ENCODE results near the gene DLGAP4.

Gene DLGAP4

DNA sequence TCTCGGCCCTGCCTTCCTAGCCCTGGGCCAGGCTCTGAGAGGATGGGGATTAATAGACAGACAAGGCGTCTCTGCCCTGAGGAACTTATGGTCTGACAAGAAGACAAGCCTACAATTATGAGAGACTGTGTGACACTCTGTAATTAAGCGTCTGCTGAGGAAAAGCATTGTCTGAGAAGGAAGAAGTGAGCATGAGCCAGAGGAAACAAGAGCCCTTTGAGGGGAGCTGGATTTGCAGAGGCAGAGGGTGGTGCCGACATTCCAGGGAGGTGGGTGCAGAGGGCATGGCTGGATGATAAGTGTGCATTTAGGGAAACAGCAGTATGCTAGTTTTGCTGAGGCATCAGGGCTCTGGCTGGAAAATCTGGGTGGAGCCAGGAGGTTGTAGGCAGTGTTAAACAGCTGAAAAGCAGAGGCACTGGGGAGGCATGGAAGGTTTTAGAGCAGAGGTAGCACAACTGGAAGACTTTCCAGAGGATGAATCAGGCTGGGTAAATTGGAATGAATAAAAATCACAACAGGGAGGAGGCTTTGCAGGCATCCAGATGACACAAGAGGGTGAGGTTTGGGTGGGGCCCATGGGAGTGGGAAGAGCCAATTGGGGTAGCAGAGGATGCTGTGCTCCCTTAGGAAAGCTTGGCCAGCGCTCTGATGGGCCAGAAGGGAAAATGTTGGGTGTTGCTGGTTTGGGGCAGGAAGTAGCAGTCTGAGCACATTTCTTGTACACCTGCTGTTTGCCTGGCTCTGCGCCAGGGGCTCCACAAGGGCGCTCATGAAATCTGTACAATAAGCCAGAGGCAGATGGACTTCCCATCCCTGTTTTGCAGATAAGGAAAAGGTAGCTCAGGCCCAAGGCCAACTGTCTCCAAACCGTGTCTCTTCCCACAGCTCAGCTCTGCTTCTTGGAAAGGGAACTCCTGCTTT lies 161.2 kb downstream of the DLGAP4 start:
- no peak for DNase-seq (ENCODE audit: low read depth, low spot score)
- TF ChIP-seq, protein P1, sequence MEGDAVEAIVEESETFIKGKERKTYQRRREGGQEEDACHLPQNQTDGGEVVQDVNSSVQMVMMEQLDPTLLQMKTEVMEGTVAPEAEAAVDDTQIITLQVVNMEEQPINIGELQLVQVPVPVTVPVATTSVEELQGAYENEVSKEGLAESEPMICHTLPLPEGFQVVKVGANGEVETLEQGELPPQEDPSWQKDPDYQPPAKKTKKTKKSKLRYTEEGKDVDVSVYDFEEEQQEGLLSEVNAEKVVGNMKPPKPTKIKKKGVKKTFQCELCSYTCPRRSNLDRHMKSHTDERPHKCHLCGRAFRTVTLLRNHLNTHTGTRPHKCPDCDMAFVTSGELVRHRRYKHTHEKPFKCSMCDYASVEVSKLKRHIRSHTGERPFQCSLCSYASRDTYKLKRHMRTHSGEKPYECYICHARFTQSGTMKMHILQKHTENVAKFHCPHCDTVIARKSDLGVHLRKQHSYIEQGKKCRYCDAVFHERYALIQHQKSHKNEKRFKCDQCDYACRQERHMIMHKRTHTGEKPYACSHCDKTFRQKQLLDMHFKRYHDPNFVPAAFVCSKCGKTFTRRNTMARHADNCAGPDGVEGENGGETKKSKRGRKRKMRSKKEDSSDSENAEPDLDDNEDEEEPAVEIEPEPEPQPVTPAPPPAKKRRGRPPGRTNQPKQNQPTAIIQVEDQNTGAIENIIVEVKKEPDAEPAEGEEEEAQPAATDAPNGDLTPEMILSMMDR (IDR thresholded peaks at IDR 0.05; ENCODE audit: insufficient read depth, low read length, missing control alignments) = no peak
- H3K4me3 ChIP-seq (ENCODE audit: low read depth, low read length) = no peak overlapping the region
- CTCF ChIA-PET = no interaction called here
- POLR2A ChIA-PET = interaction anchor here (1.6 kb wide), 1 partner anchor 79 kb away, joined by 3 read pairs; no protein-coding TSS in a partner anchor

DNA sequence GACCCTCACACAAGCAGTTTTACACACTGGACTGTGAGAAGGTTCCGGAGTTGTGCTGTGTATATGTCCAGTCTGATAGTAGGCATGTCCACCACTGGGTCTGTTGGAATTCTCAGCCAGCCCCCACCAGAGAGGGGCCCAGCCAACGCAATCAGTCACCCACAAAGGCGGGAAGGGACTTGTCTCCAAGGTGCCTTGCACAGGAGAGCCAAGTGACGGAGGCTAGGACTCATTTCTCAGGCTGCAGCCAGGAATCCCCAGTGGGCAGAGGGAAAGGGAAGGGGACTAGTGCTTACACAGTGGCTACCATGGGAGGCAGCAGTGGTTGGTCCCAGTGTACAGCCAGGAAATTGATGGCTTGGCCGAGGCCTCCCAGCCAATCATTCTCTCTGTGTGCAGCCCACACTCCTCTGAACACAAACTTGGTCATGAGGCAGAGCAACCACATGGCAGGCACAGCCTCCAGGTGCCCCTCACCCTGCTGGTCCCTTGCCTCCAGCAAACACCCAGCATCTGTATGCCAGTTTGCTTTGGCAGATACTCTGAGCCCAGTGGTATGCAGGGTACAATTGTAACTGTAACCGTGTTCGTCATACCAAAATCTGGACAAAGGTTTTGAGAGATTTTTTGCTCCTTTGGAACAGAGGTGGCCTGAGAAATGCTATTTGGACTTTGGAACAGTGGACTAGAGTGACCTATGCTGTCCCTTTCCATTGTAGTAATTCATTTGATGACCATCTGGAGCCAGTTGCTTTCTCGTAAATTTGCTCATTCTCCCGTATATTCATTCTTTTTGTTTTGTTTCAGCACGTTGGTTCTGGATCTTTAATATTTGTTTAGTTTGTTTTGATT lies 162.2 kb downstream of the DLGAP4 start:
- no peak for DNase-seq (ENCODE audit: low read depth, low spot score)
- ChIA-PET CTCF (no interaction called here), POLR2A (no interaction called here)
- TF ChIP-seq, protein P1 (IDR thresholded peaks at IDR 0.05; ENCODE audit: insufficient read depth, low read length, missing control alignments) = no peak
- no peak overlapping the region for H3K4me3 ChIP-seq (ENCODE audit: low read depth, low read length)

DNA sequence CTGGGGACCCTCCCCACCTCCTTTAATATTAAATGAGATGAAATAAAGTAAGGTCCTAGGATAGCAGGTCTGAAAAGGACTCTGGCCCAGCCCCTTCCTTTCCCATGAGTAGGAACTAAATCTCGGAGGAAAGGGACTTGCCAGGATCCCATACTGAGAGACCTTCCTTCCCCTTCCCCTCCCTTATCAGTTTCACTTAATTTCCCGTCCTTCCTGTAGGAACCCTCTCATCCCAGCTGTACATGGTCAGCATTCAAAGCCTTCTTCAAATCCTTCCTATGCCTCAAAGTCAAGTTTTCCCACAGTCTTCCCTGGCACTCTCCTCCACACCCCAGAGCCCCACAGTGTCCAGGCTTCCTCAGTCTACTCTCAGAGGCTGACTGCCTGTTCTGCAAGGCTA lies 163.8 kb downstream of the DLGAP4 start:
- no peak overlapping the region for H3K4me3 ChIP-seq (ENCODE audit: low read depth, low read length)
- TF ChIP-seq, protein P1 (IDR thresholded peaks at IDR 0.05; ENCODE audit: insufficient read depth, low read length, missing control alignments) = no peak
- POLR2A ChIA-PET = no interaction called here
- CTCF ChIA-PET = no interaction called here
- no peak for DNase-seq (ENCODE audit: low read depth, low spot score)

DNA sequence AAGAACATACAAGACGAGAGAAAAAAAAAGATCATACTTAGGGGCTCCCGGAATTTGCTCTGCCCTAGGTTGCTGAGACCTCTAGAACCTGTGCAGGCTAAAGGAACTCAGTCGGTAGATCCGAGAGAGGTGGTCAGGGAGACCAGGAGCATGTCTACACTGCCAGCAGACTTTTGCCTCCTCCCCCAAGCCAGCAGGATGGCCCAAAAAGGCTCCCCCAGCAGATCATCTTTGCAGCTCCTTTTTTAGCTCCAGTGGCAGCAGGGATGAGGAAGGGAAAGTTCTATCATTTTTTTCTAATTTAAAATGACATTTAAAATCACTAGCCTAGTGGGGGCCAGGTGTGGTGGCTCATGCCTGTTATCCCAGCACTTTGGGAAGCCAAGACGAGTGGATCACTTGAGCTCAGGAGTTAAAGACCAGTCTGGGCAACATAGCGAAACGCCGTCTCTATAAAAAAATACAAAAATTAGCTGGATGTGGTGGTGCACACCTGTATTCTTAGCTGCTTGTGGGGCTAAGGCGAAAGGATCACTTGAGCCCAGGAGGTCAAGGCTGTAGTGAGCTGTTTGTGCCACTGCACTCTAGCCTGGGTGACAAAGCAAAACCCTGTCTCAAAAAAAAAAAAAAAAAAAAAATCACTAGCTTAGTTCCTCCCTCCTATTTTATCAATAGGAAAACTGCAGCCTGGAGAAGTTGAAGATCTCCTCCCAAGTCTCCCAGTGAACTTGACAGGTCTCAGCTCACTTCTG lies 165.9 kb downstream of the DLGAP4 start:
- DNase-seq (ENCODE audit: low read depth, low spot score) = no peak
- POLR2A ChIA-PET = no interaction called here
- no peak overlapping the region for H3K4me3 ChIP-seq (ENCODE audit: low read depth, low read length)
- TF ChIP-seq, protein P1 (IDR thresholded peaks at IDR 0.05; ENCODE audit: insufficient read depth, low read length, missing control alignments) = no peak
- CTCF ChIA-PET = interaction anchor here (1.3 to 2.1 kb wide), 5 partner anchors 10 to 283 kb away, joined by 3 to 7 read pairs (median 4); no protein-coding TSS in a partner anchor

DNA sequence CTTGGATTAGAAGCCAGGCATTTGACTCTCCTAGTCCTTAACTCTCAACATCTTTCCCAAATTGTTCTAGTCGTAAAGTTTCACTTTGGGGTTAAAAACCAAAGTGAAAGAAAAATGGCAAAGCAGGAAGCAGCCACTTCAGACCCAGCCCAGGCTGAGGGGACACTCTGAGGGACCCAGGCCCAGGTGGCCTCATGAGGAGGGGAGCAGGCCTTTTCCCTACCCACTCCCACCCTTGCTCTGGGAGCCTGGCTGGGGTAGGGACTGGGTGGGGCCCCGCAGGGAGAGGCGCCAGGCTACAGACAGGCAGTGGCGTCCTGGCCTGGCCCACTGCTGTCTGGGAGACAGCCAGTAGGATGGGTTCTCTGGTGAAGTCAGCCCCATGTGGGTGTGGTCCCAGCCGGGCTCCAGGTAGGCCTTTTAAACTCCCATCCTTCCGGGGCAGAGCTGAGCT lies 166.5 kb downstream of the DLGAP4 start:
- DNase-seq (ENCODE audit: low read depth, low spot score) = no peak
- POLR2A ChIA-PET = no interaction called here
- TF ChIP-seq, protein P1 (IDR thresholded peaks at IDR 0.05; ENCODE audit: insufficient read depth, low read length, missing control alignments) = no peak
- H3K4me3 ChIP-seq (ENCODE audit: low read depth, low read length) = no peak overlapping the region
- CTCF ChIA-PET = interaction anchor here (0.8 to 2.1 kb wide), 6 partner anchors 14 to 283 kb away, joined by 3 to 7 read pairs (median 4); no protein-coding TSS in a partner anchor

All from AG04449 (cell line).